Measurements from ENCODE around the gene ULBP1.
"Not testable (repeated sequence)": the region's sequence is repeated elsewhere in the genome, so short reads cannot be mapped to it uniquely, and the experiment has no call there.

ULBP1 gene

DNA sequence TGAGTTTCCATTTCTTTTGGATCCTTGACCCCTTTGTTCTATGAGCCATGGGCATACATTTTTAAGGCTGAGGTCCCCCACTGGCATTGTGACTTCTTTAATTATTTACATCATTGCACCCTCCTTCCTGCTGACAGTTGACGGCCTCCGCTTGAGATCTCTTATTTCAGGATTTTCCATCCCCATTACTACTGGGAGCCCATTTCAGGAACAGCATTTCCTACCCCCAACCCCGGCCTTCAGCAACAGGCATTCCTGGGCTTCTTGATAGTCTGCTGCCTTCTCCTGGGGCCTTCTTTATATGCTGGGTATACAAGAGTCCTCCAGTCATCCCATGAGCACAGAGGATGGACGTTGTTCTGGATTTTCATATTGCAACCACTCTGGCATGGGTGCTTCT, 3.8 kb downstream of the ULBP1 start:
- TF ChIP-seq POLR2A (IDR thresholded peaks at IDR 0.05; ENCODE audit: low read depth, low read length): no peak
- no peak for TF ChIP-seq POLR2AphosphoS5 (IDR thresholded peaks at IDR 0.05; ENCODE audit: low read depth, low read length)
- TF ChIP-seq POU2F2 (IDR thresholded peaks at IDR 0.05; ENCODE audit: low read depth, low read length): no peak
- no peak for TF ChIP-seq TAF1 (IDR thresholded peaks at IDR 0.05; ENCODE audit: low read depth, low read length)
- no peak for TF ChIP-seq SPI1 (IDR thresholded peaks at IDR 0.05; ENCODE audit: low read depth, low read length)
- TF ChIP-seq PAX5 (IDR thresholded peaks at IDR 0.05; ENCODE audit: insufficient read depth, low read length, severe bottlenecking): no peak
- FAIRE-seq: no peak
- no peak for DNase-seq (ENCODE audit: insufficient read length, low spot score)

DNA sequence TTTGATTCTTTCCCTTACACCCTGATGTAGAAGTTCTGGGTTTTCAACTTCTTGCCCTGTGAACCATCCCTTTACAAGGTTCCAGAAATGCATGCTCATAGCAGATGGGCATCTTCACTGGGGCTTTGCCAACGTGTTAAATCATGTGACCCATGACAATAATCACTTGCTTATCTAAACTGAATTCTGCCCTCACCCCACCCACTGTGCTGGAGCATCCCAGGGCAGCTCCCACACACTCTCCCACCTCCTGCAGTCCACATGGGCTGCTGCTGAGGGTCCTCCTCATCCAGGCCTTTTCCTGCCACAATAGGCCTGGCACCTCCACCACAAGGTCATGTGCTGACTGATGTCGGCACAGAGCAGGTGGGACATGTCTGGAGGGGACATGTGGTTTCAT, 4.3 kb downstream of the ULBP1 start:
- not testable (repeated sequence) for DNase-seq (ENCODE audit: insufficient read length, low spot score); FAIRE-seq

DNA sequence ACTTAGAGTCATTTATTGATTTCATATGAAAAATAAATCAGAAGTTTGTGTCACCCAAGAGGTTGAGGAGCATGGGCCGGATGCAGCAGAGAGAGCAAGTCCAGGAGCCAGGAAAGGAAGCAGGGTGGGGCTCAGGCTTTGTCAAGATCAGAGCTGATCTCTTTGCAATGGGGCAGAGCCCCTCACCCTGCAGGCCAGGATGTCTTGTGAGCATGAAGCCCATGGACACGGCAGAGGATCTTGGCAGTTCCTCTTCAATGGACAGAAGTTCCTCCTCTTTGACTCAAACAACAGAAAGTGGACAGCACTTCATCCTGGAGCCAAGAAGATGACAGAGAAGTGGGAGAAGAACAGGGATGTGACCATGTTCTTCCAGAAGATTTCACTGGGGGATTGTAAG, 5.2 kb downstream of the ULBP1 start:
- DNase-seq (ENCODE audit: insufficient read length, low spot score); FAIRE-seq: not testable (repeated sequence)

DNA sequence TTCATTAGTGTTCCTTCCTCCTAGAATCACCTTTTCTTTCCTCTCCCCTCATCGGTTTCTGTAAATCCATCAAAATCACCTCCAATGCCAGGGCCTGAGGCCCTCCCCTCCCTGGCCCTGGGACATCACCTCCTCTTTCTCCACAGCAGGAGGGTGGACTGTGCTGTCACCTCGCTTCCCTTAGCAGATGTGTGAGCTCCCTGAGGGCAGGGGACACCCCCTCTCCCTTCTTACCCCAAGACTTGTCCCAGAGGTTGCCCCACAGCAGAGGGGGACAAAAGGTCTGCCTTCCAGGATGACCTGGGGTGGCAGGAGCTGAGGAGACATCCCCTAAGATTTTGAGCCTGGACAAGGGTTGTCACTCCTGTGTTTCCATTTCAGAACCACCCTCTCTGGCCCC, 5.9 kb downstream of the ULBP1 start:
- DNase-seq (ENCODE audit: insufficient read length, low spot score) (no peak), FAIRE-seq (no peak)
- TF ChIP-seq TAF1 (IDR thresholded peaks at IDR 0.05; ENCODE audit: low read depth, low read length) (no peak), PAX5 (IDR thresholded peaks at IDR 0.05; ENCODE audit: insufficient read depth, low read length, severe bottlenecking) (no peak), SPI1 (IDR thresholded peaks at IDR 0.05; ENCODE audit: low read depth, low read length) (no peak), POLR2A (IDR thresholded peaks at IDR 0.05; ENCODE audit: low read depth, low read length) (no peak), POLR2AphosphoS5 (IDR thresholded peaks at IDR 0.05; ENCODE audit: low read depth, low read length) (no peak), POU2F2 (IDR thresholded peaks at IDR 0.05; ENCODE audit: low read depth, low read length) (no peak)

DNA sequence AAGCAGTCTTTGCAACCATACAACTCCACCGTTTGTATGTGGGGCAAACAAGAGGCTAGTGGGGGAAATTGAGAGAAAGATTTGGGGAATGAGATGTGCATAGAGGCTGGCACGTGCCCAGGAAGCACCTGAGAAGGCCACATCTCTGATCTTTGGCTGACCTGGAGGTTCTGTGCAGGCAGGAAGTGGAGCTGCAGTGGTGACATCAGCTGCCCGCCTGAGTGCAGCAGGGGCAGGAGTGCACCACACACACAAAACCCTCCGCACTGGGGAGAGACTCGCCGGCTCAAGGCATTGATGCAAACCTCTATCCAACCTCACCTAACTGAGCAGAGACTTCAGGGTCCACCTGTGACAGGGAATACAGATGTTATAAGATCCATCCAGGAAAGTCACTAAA, 10.7 kb downstream of the ULBP1 start:
- FAIRE-seq: peak; percentile 20
- DNase-seq (ENCODE audit: insufficient read length, low spot score): not testable (repeated sequence)

DNA sequence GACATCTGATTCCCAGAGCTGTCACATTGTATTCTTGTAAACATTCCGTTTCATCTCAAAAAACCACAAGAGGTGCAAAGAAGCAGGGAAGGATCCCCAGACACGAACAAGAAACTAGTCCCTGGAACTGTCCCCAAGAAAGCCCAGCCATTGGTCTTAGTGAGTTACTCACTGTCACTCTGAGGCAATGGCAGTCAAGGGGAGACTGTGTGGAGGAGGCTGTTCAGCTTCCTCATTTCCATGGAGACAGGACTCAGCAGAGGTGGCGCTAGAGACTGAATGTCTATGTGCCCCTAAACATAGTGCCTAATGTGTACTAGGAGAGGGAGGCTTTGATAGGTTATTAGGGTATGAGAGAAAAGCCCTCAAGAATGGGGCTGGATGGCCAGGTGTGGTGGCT, 11.1 kb downstream of the ULBP1 start:
- DNase-seq (ENCODE audit: insufficient read length, low spot score): no peak
- no peak for TF ChIP-seq SPI1 (IDR thresholded peaks at IDR 0.05; ENCODE audit: low read depth, low read length)
- TF ChIP-seq POU2F2 (IDR thresholded peaks at IDR 0.05; ENCODE audit: low read depth, low read length): no peak
- TF ChIP-seq POLR2AphosphoS5 (IDR thresholded peaks at IDR 0.05; ENCODE audit: low read depth, low read length): no peak
- TF ChIP-seq PAX5 (IDR thresholded peaks at IDR 0.05; ENCODE audit: insufficient read depth, low read length, severe bottlenecking): no peak
- no peak for TF ChIP-seq POLR2A (IDR thresholded peaks at IDR 0.05; ENCODE audit: low read depth, low read length)
- TF ChIP-seq TAF1 (IDR thresholded peaks at IDR 0.05; ENCODE audit: low read depth, low read length): no peak
- no peak for FAIRE-seq

DNA sequence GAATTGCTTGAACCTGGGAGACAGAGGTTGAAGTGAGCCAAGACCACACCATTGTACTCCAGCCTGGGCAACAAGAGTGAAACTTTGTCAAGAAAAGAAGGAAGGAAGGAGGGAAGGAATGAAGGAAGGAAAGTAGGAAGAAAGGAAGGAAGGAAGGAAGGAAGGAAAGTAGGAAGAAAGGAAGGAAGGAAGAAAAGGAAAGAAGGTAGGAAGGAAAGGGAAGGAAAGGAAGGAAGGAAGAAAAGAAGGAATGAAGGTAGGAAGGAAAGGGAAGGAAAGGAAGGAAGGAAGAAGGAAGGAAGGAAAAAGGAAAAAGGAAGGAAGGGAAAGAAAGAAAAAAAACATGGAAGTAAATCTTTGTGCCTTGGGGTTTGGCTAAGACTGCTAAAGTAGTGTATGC, 11.7 kb downstream of the ULBP1 start:
- no peak for FAIRE-seq
- TF ChIP-seq PAX5 (IDR thresholded peaks at IDR 0.05; ENCODE audit: insufficient read depth, low read length, severe bottlenecking) (no peak), POLR2A (IDR thresholded peaks at IDR 0.05; ENCODE audit: low read depth, low read length) (no peak), SPI1 (IDR thresholded peaks at IDR 0.05; ENCODE audit: low read depth, low read length) (no peak), POLR2AphosphoS5 (IDR thresholded peaks at IDR 0.05; ENCODE audit: low read depth, low read length) (no peak), POU2F2 (IDR thresholded peaks at IDR 0.05; ENCODE audit: low read depth, low read length) (no peak)
- no peak for DNase-seq (ENCODE audit: insufficient read length, low spot score)

DNA sequence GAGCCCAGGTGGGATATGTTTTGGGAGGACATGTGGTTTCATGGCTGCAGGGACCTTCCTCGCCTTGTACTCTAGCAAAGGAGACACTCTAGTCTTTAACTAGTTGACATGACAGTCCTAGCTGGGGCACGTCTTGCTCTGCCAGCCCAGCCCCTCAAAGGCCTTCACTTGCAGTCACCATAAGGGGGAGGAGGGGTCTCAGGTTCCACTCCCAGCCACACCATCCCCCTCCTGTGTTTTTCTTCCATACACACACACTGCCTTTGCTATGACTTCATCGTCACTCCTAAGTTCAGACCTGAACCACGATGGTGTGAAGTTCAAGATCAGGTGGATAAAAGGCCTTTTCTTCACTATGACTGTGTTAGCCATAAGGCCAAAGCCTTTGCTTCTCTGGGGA, 13.5 kb downstream of the ULBP1 start:
- TF ChIP-seq PAX5 (IDR thresholded peaks at IDR 0.05; ENCODE audit: insufficient read depth, low read length, severe bottlenecking): no peak
- TF ChIP-seq POLR2A (IDR thresholded peaks at IDR 0.05; ENCODE audit: low read depth, low read length): no peak
- TF ChIP-seq TAF1 (IDR thresholded peaks at IDR 0.05; ENCODE audit: low read depth, low read length): no peak
- TF ChIP-seq POLR2AphosphoS5 (IDR thresholded peaks at IDR 0.05; ENCODE audit: low read depth, low read length): no peak
- no peak for TF ChIP-seq SPI1 (IDR thresholded peaks at IDR 0.05; ENCODE audit: low read depth, low read length)
- no peak for TF ChIP-seq POU2F2 (IDR thresholded peaks at IDR 0.05; ENCODE audit: low read depth, low read length)
- DNase-seq (ENCODE audit: insufficient read length, low spot score) (no peak), FAIRE-seq (no peak)

DNA sequence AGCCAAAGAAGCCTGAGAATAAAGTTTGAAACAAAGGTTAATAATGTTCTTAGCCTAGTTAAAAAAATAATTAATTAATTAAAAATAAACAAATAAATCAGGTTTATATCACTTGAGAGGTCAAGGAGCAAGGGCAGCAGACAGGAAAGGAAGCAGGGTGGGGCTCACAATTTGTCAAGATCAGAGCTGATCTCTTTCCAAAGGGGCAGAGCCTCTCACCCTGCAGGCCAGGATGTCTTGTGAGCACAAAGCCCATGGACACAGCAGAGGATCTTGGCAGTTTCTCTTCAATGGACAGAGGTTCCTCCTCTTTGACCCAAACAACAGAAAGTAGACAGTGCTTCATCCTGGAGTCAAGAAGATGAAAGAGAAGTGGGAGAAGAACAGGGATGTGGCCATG, 14.9 kb downstream of the ULBP1 start:
- FAIRE-seq (no peak), DNase-seq (ENCODE audit: insufficient read length, low spot score) (no peak)
- no peak for TF ChIP-seq PAX5 (IDR thresholded peaks at IDR 0.05; ENCODE audit: insufficient read depth, low read length, severe bottlenecking)

DNA sequence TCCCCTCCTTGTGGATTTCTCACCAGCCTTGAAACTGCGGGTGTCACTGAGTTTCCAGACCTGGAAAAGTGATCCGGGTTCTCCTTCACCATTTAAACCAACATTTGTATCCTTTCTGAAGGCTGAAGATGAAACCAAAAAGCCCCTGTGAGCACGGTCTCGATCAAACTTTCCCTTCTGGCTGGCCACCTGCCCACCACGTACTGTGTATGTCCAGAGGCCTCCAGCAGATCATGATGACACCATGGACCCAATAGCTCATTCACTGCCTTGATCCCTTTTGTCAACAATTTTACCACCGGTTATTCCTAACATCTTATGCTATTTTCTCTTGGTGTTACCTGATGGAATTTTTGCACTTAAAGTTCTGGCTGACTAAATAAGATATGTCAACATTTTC, 15.6 kb downstream of the ULBP1 start:
- no peak for FAIRE-seq
- no peak for DNase-seq (ENCODE audit: insufficient read length, low spot score)
- TF ChIP-seq PAX5 (IDR thresholded peaks at IDR 0.05; ENCODE audit: insufficient read depth, low read length, severe bottlenecking) (no peak), POLR2AphosphoS5 (IDR thresholded peaks at IDR 0.05; ENCODE audit: low read depth, low read length) (no peak), SPI1 (IDR thresholded peaks at IDR 0.05; ENCODE audit: low read depth, low read length) (no peak), POU2F2 (IDR thresholded peaks at IDR 0.05; ENCODE audit: low read depth, low read length) (no peak), TAF1 (IDR thresholded peaks at IDR 0.05; ENCODE audit: low read depth, low read length) (no peak), POLR2A (IDR thresholded peaks at IDR 0.05; ENCODE audit: low read depth, low read length) (no peak)

DNA sequence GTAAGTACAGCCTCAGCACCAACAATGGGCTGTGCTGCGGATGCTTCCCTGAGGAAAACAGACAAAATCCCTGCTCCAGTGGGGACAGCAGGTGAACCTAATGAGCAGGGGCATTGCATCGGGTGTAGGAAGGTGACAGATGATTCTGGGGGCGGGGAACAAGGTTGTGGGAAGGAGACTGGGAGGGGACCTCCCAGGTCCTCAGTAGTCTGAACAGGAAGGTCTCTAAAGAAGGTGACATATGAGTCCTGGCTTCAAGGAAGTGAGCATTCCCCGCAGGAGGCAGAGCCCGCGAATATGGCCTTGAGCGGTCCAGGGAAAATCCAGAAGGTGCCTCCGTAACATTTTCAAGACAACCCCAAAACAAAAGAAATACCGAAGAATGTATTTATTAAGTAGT, 19.4 kb downstream of the ULBP1 start:
- FAIRE-seq (no peak), DNase-seq (ENCODE audit: insufficient read length, low spot score) (no peak)
- TF ChIP-seq TAF1 (IDR thresholded peaks at IDR 0.05; ENCODE audit: low read depth, low read length): no peak

DNA sequence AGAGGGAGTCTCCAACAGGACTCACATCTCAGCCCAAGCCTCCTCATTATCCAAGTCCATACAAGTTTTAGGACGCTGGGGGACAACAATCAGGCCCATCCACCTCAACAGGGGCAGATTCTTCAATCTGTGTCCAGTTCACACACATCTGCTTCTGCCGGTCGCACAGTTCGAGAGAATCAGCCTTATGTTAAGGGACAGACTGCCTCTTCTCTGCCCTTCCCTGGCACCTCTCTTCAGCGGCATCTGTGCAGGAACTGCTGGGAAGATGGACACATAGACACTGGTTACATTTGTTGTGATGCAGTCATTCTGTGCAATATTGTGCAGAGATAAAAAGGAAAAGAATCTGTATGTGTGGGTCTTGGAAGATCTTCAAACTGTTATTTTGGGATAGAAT, 21.0 kb downstream of the ULBP1 start:
- TF ChIP-seq TAF1 (IDR thresholded peaks at IDR 0.05; ENCODE audit: low read depth, low read length) (no peak), SPI1 (IDR thresholded peaks at IDR 0.05; ENCODE audit: low read depth, low read length) (no peak), POLR2AphosphoS5 (IDR thresholded peaks at IDR 0.05; ENCODE audit: low read depth, low read length) (no peak), POLR2A (IDR thresholded peaks at IDR 0.05; ENCODE audit: low read depth, low read length) (no peak), PAX5 (IDR thresholded peaks at IDR 0.05; ENCODE audit: insufficient read depth, low read length, severe bottlenecking) (no peak), POU2F2 (IDR thresholded peaks at IDR 0.05; ENCODE audit: low read depth, low read length) (no peak)
- FAIRE-seq (no peak), DNase-seq (ENCODE audit: insufficient read length, low spot score) (no peak)

Data from GM12891 (cell line).